Stimulated activated CD8-positive, alpha-beta memory T cell treated with anti-CD3 and anti-CD28 coated beads, Interleukin-15, amount 100 ng/mL, for 48 hours (primary cell): ENCODE measurements around the gene SMCO4.
"Not testable (repeated sequence)": the region's sequence is repeated elsewhere in the genome, so short reads cannot be mapped to it uniquely, and the experiment has no call there.

Experiments used
- DNase-seq, 2 donors: peaks; one replicate each; pipeline ENCODE4 v3.0.0-alpha.2; 2020; ENCODE audit warnings: low read depth in 2 of 2

SMCO4 gene, protein sequence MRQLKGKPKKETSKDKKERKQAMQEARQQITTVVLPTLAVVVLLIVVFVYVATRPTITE

DNA sequence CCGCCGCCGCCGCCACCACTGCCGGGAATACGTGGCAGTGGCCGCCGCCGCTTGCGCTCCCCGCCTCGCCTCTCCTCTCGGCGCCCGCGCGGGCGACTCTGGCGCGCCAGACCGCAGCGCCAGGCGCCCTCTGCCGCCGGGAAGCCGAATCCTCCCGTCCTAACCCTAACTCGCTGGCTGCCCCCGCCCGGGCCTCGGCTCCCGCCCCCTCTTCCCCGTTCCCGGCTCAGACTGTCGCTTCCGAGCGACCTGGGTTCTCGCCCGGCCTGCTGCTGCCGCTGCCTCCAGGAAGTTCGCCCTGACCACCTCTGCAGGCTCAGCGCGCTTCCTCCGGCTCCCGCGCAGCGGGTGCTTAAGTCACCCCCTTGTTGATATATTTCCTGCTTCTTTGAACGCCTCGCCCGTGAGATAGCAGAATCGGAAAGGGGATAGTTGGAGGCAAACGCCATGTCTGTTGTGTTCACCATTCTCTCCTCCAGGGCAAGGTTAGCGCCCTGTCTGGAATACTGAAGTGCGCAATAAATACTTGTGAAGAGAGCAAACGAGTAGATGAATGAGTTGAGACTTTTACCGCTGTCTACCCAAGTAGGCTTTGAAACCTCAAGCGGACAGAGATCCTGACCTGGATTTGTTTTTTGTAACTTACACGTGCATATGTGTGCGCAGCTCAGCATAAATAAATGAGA, at the start of gene SMCO4:
TSS of gene SMCO4 (minus strand) at position 100 of the 686 bp plus-strand sequence. CDS start 64,202 bp downstream, outside the sequence.
- DNase-seq = peak; percentile 54 to 64

DNA sequence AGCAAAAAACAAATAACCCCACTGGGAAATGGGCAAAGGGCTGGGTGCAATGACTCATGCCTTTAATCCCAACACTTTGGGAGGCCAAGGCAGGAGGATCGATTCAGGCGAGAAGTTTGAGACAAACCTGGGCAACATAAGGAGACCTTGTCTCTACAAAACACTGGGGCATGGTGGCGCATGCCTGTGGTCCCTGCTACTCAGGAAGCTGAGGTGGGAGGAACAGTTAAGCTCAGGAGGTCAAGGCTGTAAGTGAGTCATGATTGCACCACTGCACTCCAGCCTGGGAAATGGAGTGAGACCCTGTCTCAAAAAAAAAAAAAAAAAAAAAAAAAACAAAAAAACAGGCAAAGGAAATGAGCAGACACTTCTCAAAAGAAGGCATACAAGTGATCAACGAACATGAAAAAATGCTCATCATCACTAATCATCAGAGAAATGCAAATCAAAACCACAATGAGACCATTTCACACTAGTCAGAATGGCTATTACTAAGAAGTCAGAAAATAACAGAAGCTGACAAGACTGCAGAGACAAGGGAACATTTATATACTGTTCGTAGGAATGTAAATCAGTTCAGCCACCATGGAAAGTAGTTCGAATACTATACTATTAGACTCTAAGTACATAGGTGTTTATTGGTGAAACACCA, 48.2 kb upstream of the SMCO4 start:
- DNase-seq = no peak

DNA sequence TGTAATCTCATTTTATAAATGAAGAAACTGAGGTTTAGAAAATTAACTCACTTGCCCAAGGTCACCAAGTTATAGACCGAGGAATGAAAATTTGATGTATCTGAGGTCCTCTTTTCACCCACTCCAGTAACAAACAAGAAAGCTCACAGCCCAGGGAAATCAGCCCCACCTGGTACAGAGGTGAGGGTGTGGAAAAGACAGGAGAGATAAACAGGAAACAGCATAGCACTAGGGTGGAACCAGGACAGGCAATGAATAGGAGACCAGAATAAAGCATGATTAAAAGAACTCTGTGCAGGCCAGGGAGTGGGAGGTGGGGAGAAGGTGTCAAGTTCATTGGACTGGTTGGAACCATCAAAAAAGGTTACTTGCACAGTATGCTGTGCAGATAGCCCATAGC, 46.2 kb upstream of the SMCO4 start:
- DNase-seq = no peak

DNA sequence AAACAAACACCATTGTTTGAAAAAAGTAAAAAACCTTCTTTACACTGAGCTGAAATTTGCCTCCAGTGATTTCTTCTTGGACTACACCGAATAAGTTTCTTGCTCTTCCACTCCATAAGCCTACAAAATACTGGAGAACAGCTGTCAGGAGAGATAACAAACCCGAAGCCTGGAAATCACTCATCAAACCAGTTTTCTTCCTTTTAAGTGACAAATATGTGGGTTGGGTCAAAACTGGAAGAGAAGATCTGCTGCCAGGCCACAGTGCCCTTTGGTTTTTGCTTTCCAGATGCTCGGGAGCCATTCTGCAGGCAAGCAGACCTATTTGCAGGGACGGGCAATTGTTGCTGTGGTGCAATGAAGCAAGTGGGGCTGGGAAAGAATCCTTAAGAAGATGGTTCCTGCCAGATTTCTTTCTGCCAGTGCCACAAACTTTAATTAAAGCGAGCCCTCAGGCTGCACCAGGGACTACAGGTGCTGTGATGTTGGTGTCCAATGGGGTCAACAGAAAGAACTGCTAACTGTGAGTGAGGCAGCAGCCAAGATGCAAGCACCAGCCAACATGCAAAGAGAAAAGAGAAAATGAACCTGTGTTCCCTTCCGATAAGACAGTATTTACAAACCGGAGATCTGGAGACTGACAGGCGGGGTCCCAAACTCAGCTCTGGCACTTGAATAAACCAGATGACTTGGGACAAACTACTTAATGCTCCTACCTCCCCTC, 44.8 kb upstream of the SMCO4 start:
- DNase-seq = no peak

DNA sequence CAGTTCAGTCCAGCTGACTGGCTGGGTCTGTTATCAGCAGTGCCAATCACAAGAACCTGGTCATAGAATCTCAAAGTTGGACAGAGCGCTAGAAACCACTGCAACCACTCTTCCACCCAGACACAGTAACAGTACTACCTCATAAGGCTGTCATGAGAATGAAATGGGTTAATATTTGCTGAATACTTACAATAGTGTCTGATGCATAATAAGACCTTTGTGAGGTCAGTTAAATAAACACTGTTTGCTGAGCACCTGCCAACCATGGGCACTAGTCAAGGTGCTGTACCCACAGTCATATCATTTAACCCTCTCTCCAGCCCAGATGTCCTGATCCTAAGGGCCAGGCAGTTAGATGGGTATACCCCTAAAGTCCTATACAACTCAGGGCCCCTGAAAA, 44.2 kb upstream of the SMCO4 start:
- DNase-seq = not testable (repeated sequence)

DNA sequence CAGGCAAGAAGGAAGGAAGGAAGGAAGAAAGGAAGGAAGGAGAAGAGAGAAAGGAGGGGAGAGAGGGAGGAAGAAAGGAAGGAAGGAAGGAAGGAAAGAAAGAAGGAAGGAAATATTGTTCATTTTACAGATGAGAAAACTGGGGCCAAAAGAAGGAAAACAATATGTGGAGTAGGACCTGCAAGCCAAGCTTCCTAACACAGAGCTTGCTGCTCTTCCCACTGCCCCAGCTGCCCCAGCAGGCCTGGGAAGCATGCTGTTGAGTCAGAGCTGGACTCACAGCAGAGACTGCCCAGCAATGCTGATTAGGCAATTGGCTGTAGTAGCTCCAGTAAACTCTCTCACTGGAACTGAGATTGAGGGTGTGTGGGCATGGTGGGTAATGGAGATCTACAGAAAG, 42.6 kb upstream of the SMCO4 start:
- DNase-seq = no peak

DNA sequence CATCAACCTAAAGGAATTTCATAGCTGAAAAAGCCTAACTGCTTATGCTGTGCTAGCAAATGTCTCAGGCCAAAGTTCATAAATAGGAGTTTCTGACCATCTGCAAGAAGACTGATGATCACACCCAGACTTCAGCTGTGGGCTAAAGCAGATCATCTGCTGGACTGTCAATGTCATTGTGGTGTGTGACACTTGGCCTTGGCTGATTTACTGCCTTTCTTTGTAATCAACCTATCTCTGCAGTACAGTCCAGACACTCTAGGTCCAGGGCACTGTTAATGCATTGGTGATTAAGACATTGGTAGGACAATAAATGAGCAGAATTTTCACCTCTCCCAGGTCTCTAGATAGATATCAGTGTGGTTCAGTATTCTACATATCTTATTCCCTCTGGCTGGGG, 40.3 kb upstream of the SMCO4 start:
- no peak for DNase-seq

DNA sequence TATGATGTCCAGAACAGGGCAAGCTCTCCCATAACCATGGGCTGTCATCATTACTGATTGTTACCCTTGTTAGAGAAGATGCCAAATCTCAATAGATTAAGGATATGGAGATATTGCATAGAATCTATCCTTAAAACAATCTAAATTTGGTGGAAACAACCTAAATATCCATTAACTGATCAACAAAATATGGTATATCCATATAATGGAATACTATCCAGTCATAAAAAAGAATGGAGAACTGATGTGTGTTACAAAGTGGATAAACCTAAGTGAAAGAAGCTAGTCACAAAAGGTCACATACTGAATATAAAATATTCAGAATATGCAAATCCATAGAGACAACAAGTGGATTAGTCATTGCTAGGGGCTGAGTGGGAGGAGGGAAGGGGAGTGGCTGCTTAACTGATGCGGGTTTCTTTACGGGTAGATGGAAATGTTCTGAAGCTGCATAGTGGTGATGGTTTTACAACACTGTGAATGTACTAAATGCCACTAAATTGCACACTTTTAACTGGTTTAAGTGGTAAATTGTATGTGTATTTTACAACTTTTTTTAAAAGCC, 36.1 kb upstream of the SMCO4 start:
- DNase-seq = no peak

DNA sequence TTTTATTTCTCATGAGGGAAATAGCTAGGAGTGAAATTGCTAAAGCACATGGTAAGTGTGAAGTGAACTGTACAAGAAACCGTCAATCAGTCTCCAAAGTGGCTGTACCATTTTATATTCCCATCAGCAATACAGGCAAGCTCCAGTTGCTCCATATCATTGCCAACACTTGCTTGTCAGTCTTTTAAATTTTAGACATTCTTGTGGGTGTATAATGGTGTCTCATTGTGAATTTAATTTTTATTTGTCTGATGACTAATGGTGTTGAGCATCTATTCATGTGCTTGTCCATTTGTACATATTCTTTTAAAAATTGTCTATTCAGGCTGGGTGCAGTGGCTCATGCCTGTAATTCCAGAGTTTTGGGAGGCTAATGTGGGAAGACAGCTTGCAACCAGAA, 34.1 kb upstream of the SMCO4 start:
- no peak for DNase-seq

DNA sequence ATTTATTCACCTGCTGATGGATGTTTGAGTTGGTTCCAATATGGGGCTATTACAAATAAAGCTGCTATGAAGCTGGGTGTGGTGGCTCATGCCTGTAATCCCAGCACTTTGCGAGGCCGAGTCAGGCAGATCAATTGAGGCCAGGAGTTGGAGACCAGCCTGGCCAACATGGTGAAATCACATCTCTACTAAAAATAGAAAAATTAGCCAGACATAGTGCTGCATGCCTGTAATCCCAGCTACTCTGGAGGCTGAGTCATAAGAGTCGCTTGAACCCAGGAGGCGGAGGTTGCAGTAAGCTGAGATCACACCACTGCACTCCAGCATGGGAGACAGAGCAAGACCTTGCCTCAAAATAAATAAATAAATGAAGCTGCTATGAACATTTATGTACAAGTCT, 33.7 kb upstream of the SMCO4 start:
- DNase-seq = not testable (repeated sequence)

DNA sequence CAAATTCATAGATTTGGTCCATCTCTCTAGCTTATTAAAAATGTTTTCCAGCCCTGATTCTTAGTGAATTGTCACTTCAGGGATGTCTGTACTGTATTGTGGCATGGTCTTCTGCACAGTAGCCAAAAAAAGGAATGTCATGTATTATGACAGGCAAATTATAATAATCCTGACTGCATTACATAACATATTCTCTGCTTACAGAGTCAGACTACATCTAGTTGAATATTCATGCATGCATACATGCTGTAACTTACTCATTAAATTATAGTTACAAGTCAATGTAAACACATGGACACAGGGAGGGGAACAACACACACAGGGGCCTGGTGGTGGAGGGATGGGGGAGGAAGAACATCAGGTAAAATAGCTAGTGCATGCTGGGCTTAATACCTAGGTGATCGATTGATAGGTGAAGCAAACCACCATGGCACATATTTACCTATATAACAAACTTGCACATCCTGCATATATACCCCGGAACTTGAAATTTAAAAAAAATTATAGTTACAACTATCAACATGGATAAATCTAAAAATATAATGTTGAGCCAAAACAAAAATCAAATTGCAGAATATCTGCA, 31.5 kb upstream of the SMCO4 start:
- no peak for DNase-seq

DNA sequence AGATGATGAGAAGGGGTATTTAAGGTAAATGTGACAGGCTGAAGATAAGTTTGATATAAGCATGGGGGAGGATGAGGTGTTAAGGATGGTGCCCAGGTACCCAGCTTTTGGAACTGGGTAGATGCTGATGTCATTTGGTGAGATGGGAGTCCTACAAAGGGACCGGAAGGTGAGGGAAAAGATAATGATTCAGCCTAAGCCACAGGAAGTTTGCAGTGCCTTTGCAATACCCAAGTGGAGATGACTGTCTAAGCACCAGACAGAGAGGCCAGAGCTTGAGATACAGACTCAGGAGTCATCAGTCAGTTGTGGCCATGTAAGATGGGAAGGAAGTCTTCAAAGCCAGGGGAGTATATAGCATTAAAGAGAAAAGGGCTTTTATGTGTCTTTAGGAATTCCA, 30.0 kb upstream of the SMCO4 start:
- DNase-seq = no peak

DNA sequence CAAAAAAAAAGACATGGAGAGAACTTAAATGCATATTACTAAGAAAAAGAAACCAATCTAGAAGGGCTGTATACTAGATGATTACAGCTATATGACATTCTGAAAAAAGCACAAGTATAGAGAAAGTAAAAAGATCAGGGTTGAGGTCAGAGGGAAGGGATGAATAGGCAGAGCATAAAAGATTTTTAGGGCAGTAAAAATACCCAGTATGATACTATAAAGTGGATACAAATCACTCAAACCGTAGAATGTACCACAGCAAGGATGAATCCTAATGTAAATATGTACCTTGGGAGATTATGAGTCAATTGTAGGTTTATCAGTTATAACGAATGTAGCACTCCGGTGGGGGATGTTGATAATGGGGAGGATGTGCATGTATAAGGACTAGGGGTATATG, 29.4 kb upstream of the SMCO4 start:
- DNase-seq = no peak

DNA sequence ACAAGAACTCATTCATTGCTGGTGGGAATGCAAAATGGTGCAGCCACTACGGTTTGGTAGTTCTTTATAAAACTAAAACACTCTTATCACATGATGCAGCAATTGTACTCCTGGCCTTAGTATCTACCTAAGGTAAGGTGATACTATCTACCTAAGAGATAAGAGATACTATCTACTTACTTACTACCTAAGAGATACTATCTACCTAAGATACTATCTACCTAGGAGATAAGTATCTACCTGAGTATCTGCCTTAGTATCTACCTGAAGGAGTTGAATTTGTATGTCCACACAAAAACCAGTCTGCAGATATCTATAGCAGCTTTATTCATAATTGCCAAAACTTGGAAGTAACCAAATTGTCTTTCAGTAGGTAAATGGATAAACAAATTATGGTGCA, 29.0 kb upstream of the SMCO4 start:
- no peak for DNase-seq

DNA sequence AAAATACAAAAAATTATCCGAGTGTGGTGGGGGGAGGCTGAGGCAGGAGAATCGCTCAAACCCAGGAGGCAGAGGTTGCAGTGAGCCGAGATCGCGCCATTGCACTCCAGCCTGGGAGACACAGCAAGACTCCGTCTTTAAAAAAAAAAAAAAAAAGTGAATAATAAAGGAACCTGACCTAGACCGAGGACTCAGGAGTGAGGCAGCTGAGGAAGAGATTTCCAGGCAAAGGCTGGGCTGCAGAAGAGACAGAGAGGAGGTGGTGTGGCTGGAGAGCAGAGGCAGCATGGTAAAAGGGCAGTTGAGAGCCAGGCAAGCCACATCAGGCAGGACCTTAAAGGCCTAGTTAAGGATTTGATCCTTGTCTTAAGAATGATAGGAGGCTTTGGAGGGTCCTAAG, 28.4 kb upstream of the SMCO4 start:
- no peak for DNase-seq

DNA sequence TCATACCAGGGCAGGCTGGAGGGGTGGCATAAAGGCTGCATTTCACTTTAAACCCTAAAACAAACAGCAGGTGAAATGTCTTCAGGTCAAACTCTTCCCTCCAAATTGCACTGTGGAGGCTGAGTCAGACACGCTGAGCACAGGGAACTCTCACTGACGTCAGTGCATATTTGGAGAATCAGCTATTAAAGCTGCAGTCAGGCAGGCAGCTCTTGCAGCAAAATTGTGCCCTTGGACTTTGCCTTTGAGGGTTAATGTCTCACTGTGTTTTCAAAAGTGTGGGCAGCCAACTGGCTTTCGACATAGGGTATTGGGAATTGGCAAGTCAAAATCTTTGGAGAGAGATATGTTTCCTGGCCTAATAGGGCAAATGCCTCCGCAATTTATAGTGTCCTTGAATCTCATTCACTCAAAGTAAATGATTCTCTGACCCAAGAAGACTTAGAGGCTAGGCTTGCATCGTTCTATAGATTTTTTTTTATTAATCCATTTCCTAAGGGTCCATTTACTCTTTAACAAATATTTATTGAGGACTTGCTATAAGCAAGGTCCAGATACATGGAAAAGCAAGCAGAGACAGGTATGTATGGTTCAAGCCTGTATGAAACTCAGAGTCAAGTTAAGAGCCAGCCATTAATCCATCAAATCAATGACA, 27.7 kb upstream of the SMCO4 start:
- DNase-seq = no peak

DNA sequence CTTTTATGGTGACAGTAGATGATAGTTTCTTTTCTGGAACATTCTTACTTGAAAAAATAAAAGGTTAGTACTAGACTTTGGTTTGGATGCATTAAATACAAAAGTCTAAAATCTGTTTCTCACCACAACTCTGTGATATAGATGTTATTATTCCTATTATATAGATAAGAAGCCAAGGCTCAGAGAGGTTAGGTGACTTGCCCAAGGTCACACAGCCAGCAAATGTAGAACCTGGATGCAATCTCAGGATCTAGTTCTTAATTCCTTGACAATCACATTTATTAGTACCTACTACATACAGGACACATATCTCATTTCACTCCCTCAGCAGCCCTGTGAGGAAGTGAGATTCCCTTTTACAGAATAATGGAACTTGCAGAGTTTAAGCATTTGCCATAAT, 26.3 kb upstream of the SMCO4 start:
- no peak for DNase-seq

DNA sequence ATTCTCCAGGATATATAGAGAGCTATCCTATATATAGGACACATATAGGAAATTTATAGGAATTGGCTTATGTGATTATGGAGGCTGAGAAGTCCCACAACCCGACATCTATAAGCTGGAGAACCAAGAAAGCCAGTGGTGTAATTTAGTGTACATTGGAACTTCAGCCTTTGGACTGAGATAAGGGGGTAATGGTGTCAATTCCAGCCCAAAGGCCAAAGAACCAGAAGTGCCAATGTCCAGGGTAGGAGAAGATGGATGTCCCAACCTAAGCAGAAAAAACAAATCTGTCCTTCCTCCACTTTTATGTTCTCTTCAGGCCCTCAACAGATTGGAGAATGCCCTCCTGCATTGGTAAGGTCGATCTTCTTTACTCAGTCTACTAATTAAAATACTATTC, 25.5 kb upstream of the SMCO4 start:
- DNase-seq = no peak

DNA sequence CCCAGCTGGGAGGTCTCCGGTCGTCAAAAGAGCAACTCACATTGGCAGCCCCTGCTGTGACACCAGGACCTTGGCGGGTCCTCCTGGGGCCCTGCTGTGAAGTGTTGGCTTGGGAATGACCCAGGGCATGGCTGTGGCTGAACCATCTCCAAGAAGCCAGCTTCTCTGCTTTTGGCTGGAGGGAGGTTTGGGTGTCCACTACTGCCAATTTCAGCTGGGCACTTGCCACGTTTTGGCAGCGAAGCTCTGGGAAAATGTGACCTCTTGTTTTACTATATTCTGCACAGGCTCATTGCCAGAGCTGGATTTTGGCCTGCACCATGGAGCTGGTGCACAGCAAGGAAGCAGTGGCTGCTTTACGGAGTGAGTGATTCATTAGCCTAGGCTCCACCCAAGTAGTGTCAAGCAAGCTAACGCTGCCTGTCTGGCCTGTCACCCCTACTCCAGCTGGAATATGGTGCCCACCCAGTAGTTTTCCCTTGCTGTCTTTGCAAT, 24.3 kb upstream of the SMCO4 start:
- no peak for DNase-seq

DNA sequence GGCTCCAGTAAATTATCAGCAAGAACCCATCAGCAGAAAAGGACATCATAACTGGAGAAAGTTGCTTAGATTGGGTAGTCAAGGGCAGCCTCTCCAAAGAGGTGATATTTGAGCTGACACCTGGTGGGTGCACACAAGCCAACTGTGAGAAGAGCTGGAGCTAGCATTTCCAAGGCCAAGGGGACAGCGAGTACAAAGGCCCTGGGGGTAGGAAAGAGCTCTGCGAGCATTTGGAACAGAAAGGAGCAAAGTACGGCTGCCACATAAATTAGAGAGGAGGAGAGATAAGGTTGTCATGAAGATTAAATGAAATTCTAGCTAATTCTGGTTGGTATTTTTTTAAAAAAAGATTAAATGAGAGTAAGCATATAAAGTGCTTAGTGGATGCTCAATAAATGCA, 21.7 kb upstream of the SMCO4 start:
- DNase-seq = no peak

DNA sequence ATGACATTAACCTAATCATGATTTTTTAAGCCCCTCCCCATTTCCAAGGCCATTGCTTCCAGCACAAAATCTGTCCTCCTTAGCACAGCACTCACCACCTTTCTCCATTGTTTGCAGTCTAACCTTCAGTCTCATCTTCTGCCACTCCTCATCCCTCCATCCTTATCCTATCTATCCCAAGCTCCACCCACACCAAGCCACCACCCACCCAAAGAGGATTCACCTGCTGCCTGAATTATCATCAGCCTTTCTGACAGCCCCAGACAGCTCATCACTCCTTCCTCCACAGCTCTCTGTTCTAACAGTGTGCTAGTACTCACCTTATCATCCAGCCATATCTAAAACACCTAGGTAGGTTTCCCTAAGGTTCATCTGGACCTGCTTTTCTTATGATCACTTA, 20.7 kb upstream of the SMCO4 start:
- no peak for DNase-seq
